K562 (cell line): ENCODE measurements around the gene CFD. TPM values are rescaled to one million over a fixed set of nuclear protein-coding genes. Genes with fewer than 3 reads are reported as not detected.

ENCODE experiments used
- ASH1L ChIP-seq: fragments of 450-650 bp; IDR thresholded peaks from 2 replicates; pipeline ENCODE4 v1.6.1; 2018; ENCODE audit warnings: borderline replicate concordance, mild to moderate bottlenecking, low read depth; ENCODE audit not compliant: partially characterized antibody
- C11orf30 ChIP-seq: fragments of 450-650 bp; IDR thresholded peaks from 2 replicates; pipeline ENCODE4 v1.6.1; 2016; ENCODE audit warnings: low read depth, mild to moderate bottlenecking
- ESRRA ChIP-seq: fragments of 450-650 bp; IDR thresholded peaks from 2 replicates; pipeline ENCODE4 v1.6.1; 2014; ENCODE audit warnings: low read depth, mild to moderate bottlenecking, moderate library complexity, borderline replicate concordance
- ESRRB ChIP-seq: fragments of 250-450 bp; sonication (Bioruptor Pico); IDR thresholded peaks from 2 replicates; pipeline ENCODE4 v1.5.0; 2020; ENCODE audit warnings: mild to moderate bottlenecking, moderate library complexity, borderline replicate concordance
- FIP1L1 ChIP-seq: fragments of 200-400 bp; formaldehyde crosslinking; IDR thresholded peaks from 2 replicates; pipeline ENCODE4 v1.6.1; 2018; ENCODE audit warnings: mild to moderate bottlenecking, low read depth, low read length; ENCODE audit not compliant: poor library complexity, severe bottlenecking
- FOXJ2 ChIP-seq: fragments of 200-800 bp; sonication (Bioruptor generic); IDR thresholded peaks from 2 replicates; pipeline ENCODE4 v1.6.1; 2016; ENCODE audit warnings: missing genetic modification characterization, missing compliant biosample characterization
- HDAC6 ChIP-seq: IDR thresholded peaks from 2 replicates; pipeline ENCODE4 v1.6.1; 2012; ENCODE audit warnings: low read depth, mild to moderate bottlenecking, control low read depth, inconsistent platforms, low read length, moderate library complexity
- HINFP ChIP-seq: fragments of 450-650 bp; conservative IDR thresholded peaks from 2 replicates; pipeline ENCODE4 v1.6.1; 2016; ENCODE audit warnings: missing genetic modification characterization, low read depth, mild to moderate bottlenecking, control low read depth, missing compliant biosample characterization
- HMGN3 ChIP-seq: IDR thresholded peaks from 2 replicates; pipeline ENCODE4 v1.6.1; 2011; ENCODE audit warnings: borderline replicate concordance, low read depth, mild to moderate bottlenecking, mixed read lengths, low read length; ENCODE audit not compliant: insufficient read length; ENCODE audit errors: extremely low read depth
- NFIX ChIP-seq: fragments of 250-450 bp; sonication (Bioruptor Pico); IDR thresholded peaks from 2 replicates; pipeline ENCODE4 v1.4.0; 2020; ENCODE audit warnings: low read depth, mild to moderate bottlenecking, moderate library complexity
- NR2C2 ChIP-seq, 2 experiments: fragments of 200-800 bp in 1 of 2; sonication (Bioruptor generic) in 1 of 2; sonication (generic) in 1 of 2; formaldehyde crosslinking in 1 of 2; IDR thresholded peaks; 2 replicates each; pipeline versions ENCODE4 v1.6.1 to v1.8.0; 2016 to 2022; ENCODE audit warnings: mild to moderate bottlenecking in 1 of 2, missing compliant biosample characterization in 1 of 2, missing genetic modification characterization in 1 of 2, missing genetic modification reagents in 1 of 2
- PHF21A ChIP-seq: fragments of 450-650 bp; IDR thresholded peaks from 2 replicates; pipeline ENCODE4 v1.6.1; 2017; ENCODE audit warnings: low read depth, borderline replicate concordance
- PPARD ChIP-seq: fragments of 250-450 bp; sonication (Bioruptor Pico); IDR thresholded peaks from 2 replicates; pipeline ENCODE4 v1.8.0; 2022; ENCODE audit warnings: inconsistent platforms, mild to moderate bottlenecking, moderate library complexity
- PYGO2 ChIP-seq: fragments of 450-650 bp; IDR thresholded peaks from 2 replicates; pipeline ENCODE4 v1.6.1; 2016; ENCODE audit warnings: mild to moderate bottlenecking, missing genetic modification characterization, moderate library complexity, missing compliant biosample characterization
- RBM39 ChIP-seq: fragments of 200-400 bp; formaldehyde crosslinking; optimal IDR thresholded peaks from 2 replicates; pipeline ENCODE3; 2018; ENCODE audit warnings: low read depth, low read length
- SFPQ ChIP-seq: fragments of 200-400 bp; formaldehyde crosslinking; IDR thresholded peaks from 2 replicates; pipeline ENCODE4 v1.6.1; 2017; ENCODE audit warnings: mild to moderate bottlenecking, low read depth, low read length, moderate library complexity
- SRF ChIP-seq, 2 experiments: fragments of 250-450, 450-650 bp in 1 of 2; sonication (Bioruptor Pico) in 1 of 2; sonication (generic) in 1 of 2; formaldehyde crosslinking; IDR thresholded peaks; 2 replicates each; pipeline versions ENCODE4 v1.5.0 to v1.5.1; 2020 to 2022; ENCODE audit warnings: mild to moderate bottlenecking in 1 of 2, missing genetic modification reagents in 1 of 2
- TCF7 ChIP-seq: sonication (generic); IDR thresholded peaks from 2 replicates; pipeline ENCODE4 v1.6.1; 2016; ENCODE audit warnings: antibody characterized with exemption, borderline replicate concordance
- TEAD2 ChIP-seq: fragments of 450-650 bp; IDR thresholded peaks from 2 replicates; pipeline ENCODE4 v1.6.1; 2016; ENCODE audit warnings: missing genetic modification characterization, control low read depth, missing compliant biosample characterization
- U2AF2 ChIP-seq: fragments of 200-400 bp; formaldehyde crosslinking; optimal IDR thresholded peaks from 2 replicates; pipeline ENCODE3; 2017; ENCODE audit warnings: low read depth, mild to moderate bottlenecking, low read length
- ZNF134 ChIP-seq: fragments of 250-450 bp; sonication (Bioruptor Pico); conservative IDR thresholded peaks from 2 replicates; pipeline ENCODE4 v1.4.0; 2020
- ZNF282 ChIP-seq: sonication (generic); formaldehyde crosslinking; IDR thresholded peaks from 2 replicates; pipeline ENCODE4 v1.8.1; 2023; ENCODE audit warnings: missing genetic modification reagents
- ZNF551 ChIP-seq: fragments of 250-450 bp; sonication (Bioruptor Pico); IDR thresholded peaks from 2 replicates; pipeline ENCODE4 v1.5.0; 2021; ENCODE audit warnings: mild to moderate bottlenecking, moderate library complexity
- ZNF696 ChIP-seq: fragments of 250-450 bp; sonication (Bioruptor Pico); conservative IDR thresholded peaks from 2 replicates; pipeline ENCODE4 v1.4.0; 2020; ENCODE audit warnings: mild to moderate bottlenecking, moderate library complexity
- polyA plus RNA-seq, 8 experiments: library from polyadenylated mRNA; depleted of rRNA in 4 of 8; stranded (reverse) in 5 of 8; unstranded in 3 of 8; fragments of >200 nt; fragmentation: Nextera tagmentation in 2 of 8; fragmentation: Illumina TruSeq in 1 of 8; extraction: Ambion mirVana in 2 of 8; extraction: Trizol in 1 of 8; gene quantifications; 2 replicates each; pipeline versions ENCODE4 v1.2.1 to v1.2.3, GENCODE V29; 2011 to 2014; ENCODE audit warnings: inconsistent platforms in 1 of 8, missing spikeins in 1 of 8
- total RNA-seq, 7 experiments: library from RNA; depleted of rRNA in 6 of 7; stranded (reverse); fragments of >200 nt in 6 of 7; fragmentation: Illumina TruSeq in 2 of 7; extraction: Trizol in 2 of 7; gene quantifications; 2 replicates each; pipeline versions ENCODE4 v1.2.1 to v1.2.3, GENCODE V29; 2011 to 2021; ENCODE audit warnings: low replicate concordance in 1 of 7

The CFD gene
- total and polyA plus RNA-seq, 9 of the 15 experiments (the other 6 are each of a cell fraction or from before 2014, with no cell fraction given), result 0.52 to 59.4 (median 7.6) TPM

- TF ChIP-seq ZNF551 (no peak), FIP1L1 (peak; percentile 88), PHF21A (no peak), RBM39 (no peak), PPARD (CRISPR knock-in tag) (no peak), TCF7 (no peak), SRF (CRISPR knock-in tag; IDR thresholded peaks at IDR 0.05) (no peak), U2AF2 (no peak), ZNF134 (CRISPR knock-in tag) (no peak), ZNF282 (CRISPR knock-in tag) (no peak), HDAC6 (no peak), NFIX (CRISPR knock-in tag) (no peak), SFPQ (no peak), ESRRA (peak; percentile 49; the same call in 1 of the 2 replicates), FOXJ2 (no peak), HINFP (tag) (no peak), HMGN3 (peak; percentile 76), ZNF696 (CRISPR knock-in tag) (no peak), TEAD2 (tag) (no peak), ESRRB (no peak), NR2C2 (CRISPR knock-in tag; IDR thresholded peaks at IDR 0.05) (no peak), NR2C2 (tag; IDR thresholded peaks at IDR 0.05) (no peak), ASH1L (no peak), C11orf30 (no peak), PYGO2 (no peak)
Measured at GRCh38 chr19:861756-862580, 2.5 kb downstream of the CFD start (continued).
